Stimulated activated CD4-positive, alpha-beta T cell treated with anti-CD3 and anti-CD28 coated beads, TNF-alpha, amount 100 ng/mL, for 24 hours (primary cell): ENCODE results near the gene LLCFC1.

Experiments
- DNase-seq, 3 experiments: peaks; one replicate each; pipeline ENCODE4 v3.0.0-alpha.2; 2020; ENCODE audit warnings: low read depth in 3 of 3

LLCFC1 gene

DNA sequence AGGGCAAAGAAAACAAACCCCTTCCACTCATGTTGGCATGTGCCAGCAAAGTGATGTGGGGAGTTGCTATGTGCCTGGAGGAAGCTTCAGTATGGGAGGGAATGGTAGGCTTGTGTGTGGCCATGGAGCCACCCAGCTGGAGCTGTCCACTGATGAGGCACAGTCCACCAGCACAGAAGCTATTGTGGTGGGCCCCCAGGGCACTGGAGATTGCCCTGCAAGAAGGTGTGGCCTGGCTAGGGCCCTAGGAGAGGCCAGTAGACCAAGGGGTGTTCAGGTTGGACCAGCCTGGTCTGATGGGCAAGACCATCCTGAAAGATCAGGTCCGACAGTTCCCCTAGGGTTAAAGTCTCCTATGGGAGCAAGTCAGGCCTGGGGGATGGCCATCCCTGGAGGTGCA lies 45.0 kb downstream of the LLCFC1 start:
- DNase-seq, result no peak
